NCI-H2227 (cell line): ENCODE results near the gene GP2.
"Not testable (repeated sequence)": the region's sequence is repeated elsewhere in the genome, so short reads cannot be mapped to it uniquely, and the experiment has no call there.

Experiments used
- DNase-seq: peaks from one replicate; lab custom pipeline; 2025; ENCODE audit not compliant: unreplicated experiment; lab: John Stamatoyannopoulos, UW

Gene GP2

DNA sequence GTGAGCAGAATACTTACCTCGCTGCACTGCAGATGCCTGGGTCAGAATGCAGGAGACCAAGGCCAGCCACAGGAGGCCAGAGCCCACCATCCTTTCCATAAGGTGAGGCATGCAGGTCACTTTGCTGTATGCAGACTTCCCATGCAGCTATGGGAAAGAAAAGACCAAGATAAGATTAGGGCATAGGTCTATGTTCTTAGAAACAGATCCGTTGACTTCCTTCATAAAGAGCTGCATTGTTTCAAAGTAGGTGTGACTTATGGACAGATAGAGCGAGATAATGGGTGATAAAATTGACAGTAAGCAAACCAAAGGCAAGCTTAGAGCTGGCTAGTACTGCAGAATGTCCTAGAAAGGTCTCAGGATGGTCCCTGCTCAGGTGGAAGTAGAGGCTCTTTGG lies 992 bp downstream of the GP2 start:
- DNase-seq = no peak

DNA sequence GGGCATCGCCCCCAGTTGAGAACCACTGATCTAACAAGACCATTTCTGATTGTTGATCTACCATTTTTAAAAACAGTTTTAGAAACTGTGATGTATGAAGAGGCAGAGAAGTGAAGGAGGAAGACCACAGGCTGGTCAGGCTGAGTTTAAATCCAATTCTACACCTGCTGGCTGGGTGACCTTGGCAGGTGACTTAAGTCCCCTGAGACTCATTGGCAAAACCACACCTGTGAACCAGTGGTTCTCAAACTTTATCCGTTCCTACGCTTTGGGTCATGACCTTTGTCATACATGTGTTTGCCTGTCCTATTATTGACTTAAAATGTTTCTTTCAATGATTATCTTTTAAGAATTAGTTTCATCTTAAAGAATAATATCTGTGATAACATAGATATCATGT lies 2.3 kb downstream of the GP2 start:
- DNase-seq = no peak

DNA sequence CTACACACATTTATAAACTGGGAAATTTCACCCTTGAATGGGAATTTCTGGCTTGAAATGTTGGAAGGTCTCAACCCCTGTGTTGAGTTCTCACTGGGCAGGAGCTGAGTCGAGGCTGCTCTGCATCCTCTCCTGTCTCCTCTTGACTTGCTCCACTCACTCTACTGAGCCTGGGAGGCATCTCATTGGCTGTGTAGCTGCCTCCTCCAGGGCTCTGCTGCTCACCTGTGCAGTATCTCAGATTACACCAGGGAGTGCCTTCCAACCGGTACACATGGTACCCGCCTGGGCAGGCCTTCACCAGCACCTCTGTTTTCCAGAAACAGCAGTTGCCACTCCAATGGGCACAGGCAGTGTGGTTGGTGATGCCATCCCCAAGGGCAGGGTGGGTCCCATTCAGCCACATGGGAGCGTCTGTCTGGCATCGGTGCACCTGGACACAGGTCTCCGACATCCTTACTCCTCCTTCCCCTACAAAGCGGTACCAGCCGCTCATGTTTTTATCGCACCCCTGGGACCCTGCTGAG lies 3.7 kb downstream of the GP2 start:
- DNase-seq = no peak

DNA sequence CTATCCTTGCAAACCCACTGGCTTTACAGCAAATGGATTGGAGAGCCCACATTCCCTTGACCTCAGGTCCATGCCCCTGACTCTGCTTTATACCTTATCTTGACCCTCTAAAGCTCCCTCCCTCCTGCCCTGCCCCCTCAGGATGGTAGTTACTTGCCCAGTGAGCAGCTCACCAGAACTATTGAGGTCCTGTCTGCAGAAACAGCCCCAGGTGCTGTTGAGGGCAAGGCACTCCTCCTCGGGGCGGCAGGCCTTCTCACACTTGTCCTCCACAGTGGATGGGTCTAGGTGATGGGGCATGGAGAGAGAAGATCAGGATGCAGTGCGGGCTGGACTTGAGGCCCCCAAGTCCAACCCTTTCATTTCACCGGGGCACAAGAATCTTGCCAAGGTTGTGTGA lies 4.6 kb downstream of the GP2 start:
- no peak for DNase-seq

DNA sequence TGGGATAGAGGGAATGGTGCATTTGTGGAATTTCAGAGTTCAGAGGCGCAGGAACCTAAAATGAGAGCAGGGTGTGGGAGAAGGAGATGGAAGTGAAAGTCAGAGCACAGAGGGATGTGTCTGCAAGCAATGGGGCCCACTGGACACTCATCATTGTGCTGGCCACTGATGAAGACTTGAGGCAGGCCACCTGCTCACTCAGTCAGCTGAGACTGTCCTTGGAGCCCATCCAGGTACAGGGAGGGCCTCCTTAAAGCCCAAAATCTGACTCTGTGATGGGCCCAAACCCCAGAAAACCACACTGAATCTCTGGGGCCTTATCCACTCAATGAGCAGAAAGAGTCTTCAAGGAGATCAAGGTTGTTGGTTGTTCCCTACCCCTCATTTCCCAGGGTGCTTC lies 5.6 kb downstream of the GP2 start:
- DNase-seq = no peak

DNA sequence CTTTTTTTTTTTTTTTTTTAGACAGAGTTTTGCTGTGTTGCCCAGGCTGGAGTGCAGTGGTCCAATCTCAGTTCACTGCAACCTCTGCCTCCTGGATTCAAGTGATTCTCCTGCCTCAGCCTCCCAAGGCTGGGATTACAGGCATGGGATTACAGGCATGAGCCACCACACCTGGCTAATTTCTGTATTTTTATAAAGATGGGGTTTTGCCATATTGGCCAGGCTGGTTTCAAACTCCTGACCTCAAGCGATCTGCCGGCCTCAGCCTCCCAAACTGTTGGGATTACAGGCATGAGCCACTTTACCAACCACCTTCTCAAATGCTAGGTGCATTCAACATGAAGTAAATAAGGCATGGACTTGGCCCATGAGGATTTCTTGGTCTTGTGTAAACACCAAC lies 6.3 kb downstream of the GP2 start:
- DNase-seq = not testable (repeated sequence)

DNA sequence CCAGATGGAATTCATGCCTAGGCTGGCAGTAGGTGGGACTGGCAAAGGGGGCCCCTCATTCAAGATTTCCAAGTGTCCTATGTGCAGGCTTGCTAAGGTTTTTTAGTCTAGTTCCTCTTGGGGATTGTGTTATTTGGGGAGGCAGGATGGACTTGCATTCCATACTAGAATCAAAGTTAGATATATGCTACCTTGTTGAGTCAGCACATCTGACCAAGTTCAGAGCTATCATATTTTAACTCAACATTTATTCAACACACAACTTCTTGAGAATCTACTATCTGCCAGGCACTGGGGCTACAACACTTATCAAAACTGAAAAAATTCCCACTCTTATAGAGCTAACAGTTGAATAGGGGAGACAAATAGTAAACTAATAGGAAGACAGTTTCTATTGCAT lies 6.7 kb downstream of the GP2 start:
- DNase-seq = no peak

DNA sequence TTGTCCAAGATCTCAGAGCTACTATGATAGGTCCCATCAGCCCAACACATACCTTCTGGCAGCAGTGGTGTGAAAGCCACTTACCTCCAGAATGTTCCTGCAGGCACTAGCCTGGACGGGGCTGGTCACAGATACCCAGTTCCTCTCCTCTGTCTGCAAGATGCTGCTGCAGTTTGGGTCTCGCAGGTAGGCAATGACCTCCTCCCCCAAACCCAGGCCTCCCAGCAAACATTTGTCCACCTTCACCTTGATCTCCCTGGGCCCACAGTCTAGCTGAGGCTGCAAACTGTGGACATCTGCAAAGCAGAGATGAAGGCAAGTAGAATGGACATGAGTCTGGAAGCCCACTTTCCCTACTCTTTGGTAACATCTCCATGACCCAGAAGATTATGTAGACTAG lies 7.1 kb downstream of the GP2 start:
- DNase-seq = no peak

DNA sequence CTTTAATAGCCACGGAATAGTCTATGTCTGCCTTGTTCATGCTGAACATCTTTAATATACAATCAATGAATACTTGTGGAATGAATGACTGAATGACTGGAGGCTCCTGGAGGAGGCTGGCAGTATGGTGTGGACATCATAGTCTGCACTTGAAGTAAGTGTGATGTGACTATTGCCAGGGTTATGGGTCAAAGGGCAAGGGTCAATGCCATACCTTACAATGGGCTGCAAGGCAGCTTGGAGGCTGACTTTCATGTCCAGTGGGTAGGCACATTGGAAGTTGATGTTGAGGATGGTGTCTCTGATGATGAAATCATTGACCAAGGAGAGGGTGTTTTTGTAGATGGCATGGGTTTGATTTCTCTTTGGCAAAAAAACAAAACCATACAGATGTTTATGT lies 7.9 kb downstream of the GP2 start:
- no peak for DNase-seq

DNA sequence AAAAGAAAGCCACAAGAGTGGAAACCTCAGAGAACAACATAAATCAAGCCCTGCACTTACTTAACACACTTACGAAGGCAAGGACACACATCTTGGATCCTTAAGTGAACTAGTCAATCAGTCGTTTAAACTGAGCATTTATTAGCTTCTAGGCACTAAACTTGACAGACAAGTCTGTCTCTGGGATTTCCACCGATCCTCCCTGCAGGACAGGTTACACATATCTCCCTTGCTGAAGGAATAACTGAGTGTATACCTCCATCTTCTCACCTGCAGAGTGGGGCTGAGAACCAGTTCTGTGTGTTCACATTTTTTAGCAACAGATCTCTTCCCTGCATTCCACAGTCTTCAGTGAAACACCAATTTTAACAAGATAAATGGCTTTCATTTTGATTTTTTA lies 8.9 kb downstream of the GP2 start:
- DNase-seq = no peak

DNA sequence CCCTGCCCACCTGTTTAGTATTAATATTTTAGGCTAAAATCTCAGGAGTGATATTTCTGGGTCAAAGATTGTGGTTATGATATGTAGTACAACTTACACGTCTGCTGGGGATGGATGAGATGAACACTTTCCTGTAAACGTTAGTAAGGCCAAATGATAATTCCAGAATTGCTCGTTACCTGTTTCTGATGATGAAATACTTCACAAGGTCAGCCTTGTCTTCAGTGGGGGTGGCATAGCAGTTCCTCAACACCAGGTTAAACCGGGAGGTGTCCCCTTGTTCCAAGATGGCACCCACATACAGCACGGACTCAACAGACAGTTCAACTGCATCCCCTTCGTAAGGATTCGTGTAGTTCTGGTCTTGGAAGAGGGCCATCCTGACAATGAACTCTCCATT lies 9.3 kb downstream of the GP2 start:
- no peak for DNase-seq

DNA sequence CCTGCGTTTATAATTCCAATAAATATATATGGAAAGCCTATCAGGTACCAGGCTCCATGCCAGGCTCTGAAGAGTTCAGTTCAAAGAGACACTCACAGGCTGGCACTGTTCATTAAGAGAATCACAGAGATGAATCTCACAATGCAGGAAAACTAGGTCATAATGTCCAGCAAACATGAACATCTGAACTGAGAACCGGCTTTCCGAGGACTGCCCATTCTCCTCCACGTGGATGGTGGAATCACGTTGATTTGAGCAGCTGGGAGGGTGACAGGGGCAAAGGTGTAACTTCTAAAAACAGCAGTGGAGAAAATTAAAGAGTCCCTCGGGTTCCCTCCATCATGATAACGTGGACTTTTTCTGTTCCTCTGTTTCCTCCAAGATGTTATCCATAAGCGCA lies 10.2 kb downstream of the GP2 start:
- no peak for DNase-seq

DNA sequence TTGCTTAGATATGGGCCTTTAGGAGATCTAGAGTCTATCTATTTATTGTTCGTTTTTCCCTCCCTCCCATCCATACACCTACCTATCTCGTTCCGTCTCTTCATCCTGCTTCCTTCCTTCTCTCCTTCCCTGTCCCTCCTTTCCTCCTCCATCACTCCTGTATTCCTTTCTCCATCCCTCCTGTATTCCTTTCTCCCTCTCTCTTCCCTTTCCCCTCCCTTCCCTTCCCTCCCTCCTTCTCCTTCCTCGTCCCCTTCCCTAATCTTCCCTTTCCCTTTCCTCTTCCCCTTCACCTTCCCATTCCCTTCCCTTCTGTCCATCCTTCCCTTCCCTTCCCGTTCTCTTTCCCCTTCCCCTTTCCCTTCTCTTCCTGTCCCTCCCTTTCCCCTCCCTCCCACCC lies 10.6 kb downstream of the GP2 start:
- no peak for DNase-seq

DNA sequence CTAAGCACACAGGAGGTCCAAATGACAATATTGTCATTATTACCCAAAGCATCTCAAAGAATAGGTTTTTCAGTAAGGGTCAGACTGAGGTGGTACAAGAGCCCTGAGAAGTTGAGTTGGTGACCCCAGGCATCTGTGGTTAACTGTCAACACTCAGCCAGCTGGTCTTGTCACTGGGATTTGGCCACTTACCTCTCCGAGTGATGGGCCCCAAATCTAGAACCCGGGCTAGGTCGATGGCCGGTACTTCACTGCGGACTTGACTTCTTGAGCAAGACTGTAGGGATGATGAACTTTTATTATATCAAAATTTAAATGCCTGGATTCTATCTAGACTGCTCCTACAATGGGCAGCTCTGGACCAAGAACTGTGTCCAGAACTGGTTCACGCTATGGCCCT lies 11.5 kb downstream of the GP2 start:
- no peak for DNase-seq

DNA sequence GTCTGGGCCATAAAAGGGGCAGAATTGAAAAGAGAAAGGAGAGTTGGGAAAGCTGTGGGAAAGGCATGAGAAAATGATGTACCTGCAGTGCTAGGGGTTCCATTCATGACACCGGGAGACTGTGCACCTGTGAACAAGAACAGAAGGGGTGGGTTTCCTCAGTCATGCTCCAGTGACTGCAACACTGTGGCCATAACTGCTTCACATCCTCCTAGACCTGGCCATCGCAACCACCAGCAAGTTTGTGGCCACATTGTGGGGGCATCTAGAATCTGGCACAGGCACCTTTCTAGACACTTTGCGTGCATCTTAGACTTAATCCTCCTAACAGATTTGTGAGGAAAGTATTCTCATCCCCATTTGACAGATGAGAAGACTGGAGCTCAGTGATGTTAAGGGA lies 12.7 kb downstream of the GP2 start:
- DNase-seq = no peak

DNA sequence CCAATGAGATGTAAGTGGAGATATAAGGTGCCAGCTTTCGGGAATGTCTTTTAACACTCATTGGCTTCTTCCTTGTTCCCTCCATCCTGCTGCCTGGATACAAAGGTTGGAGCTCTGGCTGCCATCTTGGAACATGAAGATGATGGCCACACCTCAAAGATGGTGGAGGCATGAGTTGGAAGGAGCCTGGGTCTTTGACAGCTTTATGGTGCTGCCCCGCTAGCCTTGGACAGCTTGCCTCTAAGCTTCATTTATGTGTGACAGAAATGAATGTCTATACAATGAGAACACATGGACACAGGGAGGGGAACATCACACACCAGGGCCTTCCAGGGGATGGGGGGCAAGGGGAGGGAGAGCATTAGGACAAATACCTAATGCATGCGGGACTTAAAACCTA lies 13.6 kb downstream of the GP2 start:
- DNase-seq = no peak

DNA sequence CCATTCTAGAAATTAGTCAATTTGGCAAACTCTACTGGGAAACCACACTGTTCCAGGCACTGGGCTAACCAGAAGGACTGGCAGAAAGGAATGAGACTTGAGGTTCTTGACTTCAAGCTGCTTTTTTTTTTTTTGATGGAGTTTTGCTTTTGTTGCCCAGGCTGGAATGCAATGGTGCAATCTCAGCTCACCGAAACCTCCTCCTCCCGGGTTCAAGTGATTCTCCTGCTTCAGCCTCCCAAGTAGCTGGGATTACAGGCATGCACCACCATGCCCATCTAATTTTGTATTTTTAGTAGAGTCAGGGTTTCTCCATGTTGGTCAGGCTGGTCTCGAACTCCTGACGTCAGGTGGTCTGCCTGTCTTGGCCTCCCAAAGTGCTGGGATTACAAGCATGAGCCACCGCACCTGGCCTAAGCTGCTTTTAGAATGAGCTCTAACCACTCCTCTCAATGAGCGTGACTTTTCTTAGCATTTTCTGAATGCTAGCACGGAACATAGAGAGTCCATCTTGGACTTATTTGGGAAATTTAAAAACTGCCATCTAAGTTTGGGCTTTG lies 14.7 kb downstream of the GP2 start:
- not testable (repeated sequence) for DNase-seq

DNA sequence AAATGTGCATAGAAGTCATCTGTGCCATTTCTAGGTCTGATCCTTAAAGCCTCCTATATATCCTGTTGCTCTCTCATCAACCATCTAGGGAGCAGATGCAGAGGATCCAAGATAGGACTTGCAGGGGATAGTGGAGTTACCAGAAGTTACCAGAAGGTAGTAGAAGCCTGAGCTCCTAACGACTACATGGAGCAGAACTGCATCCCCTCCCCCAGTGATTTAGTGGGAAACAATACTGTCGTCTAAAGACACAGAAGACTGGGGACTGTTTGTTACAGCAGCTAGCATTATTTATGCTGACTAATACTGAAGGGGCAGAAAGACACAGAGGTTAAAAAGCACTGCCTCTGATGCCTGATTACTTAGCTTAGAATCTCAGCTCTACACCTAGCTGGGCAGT lies 15.8 kb downstream of the GP2 start:
- no peak for DNase-seq

DNA sequence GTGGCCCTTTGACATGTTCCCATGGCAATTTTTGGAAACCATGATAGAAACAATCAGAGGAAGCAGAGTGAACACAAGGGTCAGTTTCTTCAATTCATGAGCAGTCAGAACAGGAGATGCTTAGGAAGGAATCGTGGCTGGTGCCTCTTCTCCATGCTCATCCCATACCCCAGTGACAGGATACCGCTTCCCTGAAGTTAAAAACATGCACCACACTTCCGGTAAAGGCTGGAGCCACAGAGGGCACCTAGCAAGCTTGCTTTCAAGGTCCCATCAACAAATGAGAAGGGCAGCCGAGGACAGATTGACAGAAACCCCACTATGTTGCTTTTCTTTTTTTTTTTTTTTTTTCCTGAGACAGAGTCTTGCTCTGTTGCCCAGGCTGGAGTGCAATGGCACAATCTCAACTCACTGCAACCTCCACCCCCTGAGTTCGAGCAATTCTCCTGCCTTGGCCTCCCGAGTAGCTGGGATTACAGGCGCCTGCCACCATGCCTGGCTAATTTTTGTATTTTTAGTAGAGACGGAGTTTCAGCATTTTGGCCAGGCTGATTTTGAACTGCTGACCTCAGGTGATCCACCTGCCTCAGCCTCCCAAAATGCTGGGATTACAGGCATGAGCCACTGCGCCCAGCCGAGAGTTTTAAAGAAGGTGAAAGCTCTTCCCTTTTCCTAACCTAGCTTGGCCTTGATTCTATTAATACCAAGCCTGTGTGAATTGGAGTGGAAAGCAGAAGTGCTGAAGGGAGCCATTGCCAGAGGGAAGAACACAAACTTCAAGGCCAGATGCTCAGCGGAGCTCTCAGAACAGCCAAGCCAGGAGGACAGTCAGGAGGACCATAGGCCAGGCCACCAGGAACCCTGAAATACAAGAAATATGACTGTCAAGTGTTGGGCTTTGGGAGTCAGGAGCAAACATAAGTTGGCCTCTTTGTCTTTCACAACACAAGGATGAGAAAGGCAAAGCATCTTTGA lies 16.6 kb downstream of the GP2 start:
- DNase-seq = no peak

DNA sequence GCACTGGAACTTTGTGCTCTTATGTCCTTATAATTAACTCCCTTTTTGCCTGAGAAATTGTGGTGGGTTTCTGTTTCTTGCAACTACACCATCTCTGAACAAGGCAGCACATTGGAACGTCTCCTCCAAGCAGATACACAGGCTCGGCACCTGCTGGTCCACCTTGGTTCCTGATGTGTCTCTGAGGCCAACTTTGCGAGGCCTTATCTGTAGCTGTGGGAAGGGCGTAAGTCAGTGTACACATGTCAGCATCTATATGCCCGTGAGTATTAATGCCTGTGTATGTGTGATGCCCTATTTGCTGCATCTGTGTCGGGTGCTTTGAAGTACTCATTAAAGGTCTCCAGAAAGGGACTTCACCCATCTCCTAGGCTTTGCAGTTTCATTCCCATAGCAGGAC lies 17.5 kb downstream of the GP2 start:
- DNase-seq = no peak

DNA sequence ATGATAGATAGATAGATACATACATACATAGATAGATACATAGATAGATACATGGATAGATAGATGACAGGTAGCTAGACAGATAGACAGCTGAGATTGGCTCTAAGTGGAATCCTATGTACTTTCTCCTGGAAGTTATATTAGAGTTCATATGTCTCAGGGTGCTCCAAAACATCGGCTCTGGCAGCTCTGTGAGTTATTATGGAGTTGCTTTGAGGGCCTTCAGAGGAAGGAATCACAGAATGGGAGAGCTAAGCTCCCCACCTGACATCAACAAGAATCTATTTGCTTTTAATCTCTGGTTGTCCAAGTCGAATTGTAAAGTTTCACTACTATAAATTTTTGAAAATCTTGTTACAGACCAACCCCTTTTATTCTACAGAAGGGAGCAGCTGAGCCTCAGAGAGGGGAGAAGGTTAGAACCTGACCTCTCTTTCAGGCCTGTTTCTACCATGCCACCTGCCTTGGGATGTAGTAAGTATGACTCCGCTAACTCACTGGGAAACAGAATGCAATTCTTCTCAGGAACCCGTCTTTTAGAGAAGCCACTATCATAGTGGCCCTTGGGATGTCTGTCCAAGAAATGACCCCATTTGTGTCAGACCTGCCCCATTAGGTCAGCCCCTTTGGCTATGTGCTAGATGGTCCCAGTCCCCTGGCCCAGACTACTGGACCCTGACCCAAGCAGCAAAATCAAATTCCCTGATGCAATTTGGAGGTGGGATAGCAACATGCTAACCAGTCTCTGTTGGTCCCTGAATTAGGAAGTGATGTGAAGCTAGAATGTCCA lies 18.3 kb downstream of the GP2 start:
- DNase-seq = no peak

DNA sequence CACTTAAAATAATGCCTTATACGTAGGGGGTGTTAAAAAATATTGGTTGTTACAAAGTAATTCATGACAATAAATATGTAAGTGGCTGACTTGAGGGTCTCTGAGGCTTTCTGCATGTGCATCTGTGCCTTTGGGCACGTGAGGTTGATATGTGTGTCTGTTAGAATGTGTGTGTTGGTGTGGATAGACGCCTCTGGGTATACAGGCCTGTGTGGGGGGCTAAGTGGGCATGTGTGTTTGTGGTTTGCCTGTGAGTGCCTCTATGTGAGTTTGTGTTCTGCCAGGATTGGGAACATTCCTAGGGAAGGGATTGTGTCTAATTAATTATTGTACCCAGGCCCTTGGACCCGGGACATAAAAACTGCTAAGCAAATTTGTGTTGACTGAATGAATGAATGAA lies 19.0 kb downstream of the GP2 start:
- DNase-seq = no peak
